GM19463 (cell line): ENCODE measurements around the gene NHSL2.
"Not testable (repeated sequence)": the region's sequence is repeated elsewhere in the genome, so short reads cannot be mapped to it uniquely, and the experiment has no call there.

ENCODE experiments used
- ATAC-seq: cut with Tn5 transposase; IDR thresholded peaks from one replicate; pipeline ENCODE4 v1.9.1; 2021; ENCODE audit warnings: mild to moderate bottlenecking, moderate library complexity; ENCODE audit not compliant: unreplicated experiment

NHSL2 gene

GRCh38 chrX:71910643-71910985, at the start of gene NHSL2:
Gene NHSL2 (plus strand): TSS chrX:71910845.
- ATAC-seq, result no peak

DNA sequence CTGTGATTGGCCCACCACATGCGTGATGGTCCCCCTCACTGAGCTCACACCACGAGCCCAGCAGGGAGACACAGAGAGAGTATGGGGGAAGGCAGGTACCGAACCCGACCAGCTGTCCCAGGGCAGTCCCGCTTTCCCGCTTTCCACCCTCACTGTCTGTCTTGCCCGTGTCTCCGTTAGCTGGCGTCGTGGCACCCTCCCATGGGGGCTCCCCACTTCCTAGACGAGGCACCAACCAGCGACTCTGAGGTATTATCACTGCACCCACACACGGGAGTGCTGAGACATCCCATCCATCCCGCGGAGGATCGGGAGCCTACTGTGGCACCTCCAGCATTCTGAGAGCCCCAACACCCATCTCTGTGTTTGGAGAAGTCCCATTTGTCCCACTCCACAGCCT, 43.0 kb upstream of the NHSL2 start:
- ATAC-seq, result no peak

DNA sequence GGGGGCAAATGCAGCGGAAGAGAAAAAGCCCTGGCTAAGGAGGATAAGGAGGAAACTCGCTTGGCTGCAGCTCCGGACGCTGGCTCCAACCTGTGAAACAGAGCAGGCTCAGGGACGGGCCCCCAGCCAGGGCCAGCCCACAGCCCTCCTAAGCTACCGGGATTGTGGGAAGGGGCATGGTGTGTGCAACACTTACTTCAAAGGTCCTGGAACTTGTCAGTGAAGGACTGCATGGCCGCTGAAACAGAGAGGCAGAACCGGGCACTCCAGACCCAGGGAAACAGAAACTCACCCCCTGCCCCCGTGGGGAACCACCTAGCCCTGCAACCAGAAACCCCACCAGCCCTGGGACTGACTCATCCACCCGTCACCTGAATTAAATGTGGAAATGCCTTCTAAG, 41.1 kb upstream of the NHSL2 start:
- not testable (repeated sequence) for ATAC-seq

- no peak for ATAC-seq
Measured at GRCh38 chrX:71870208-71871098, 40.2 kb upstream of the NHSL2 start.

- no peak for ATAC-seq
Measured at GRCh38 chrX:71871367-71871766, 39.3 kb upstream of the NHSL2 start.

- ATAC-seq, result no peak
Measured at GRCh38 chrX:71872542-71873458, 37.8 kb upstream of the NHSL2 start.

- no peak for ATAC-seq
Measured at GRCh38 chrX:71873459-71873833, 37.2 kb upstream of the NHSL2 start.

GRCh38 chrX:71876841-71877240, 33.8 kb upstream of the NHSL2 start:
- not testable (repeated sequence) for ATAC-seq

DNA sequence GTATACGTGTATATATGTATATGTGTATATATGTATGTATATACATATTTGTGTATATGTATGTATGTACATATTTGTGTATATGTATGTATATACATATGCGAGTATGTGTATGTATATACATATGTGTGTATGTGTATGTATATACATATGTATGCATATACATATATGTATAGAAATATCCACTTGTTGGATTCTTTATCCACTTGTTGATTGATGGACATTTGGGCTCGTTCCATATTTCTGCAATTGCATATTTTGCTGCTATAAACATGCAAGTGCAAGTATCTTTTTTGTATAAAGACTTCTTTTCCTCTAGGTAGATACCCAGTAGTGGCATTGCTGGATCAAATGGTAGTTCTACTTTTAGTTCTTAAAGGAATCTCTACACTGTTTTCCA, 25.5 kb upstream of the NHSL2 start:
- no peak for ATAC-seq

- ATAC-seq, result no peak
Measured at GRCh38 chrX:71895607-71896006, 15.0 kb upstream of the NHSL2 start.

- ATAC-seq, result no peak
Measured at GRCh38 chrX:71906144-71906543, 4.5 kb upstream of the NHSL2 start.

GRCh38 chrX:71908387-71908786, 2.3 kb upstream of the NHSL2 start:
- ATAC-seq, result no peak

DNA sequence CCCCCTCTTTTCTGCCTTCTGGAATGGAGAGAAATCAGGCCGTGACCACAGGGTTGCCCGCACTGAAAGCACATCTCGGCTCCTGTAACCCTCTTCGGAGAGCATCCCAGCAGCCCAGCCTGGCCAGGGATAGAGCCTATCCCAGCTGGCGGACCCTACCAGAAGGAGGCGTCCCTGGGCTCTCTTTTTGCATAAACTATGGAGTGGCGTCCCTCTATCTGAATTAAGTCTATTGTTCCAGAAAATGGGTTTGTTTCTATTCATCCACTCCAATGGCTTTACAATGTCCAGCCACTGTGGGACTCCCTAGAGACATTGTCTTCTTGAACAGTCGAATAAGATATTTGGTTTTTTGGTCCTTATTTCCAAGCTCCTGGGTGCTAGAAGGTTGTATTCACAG, 689 bp upstream of the NHSL2 start:
- ATAC-seq, result no peak

DNA sequence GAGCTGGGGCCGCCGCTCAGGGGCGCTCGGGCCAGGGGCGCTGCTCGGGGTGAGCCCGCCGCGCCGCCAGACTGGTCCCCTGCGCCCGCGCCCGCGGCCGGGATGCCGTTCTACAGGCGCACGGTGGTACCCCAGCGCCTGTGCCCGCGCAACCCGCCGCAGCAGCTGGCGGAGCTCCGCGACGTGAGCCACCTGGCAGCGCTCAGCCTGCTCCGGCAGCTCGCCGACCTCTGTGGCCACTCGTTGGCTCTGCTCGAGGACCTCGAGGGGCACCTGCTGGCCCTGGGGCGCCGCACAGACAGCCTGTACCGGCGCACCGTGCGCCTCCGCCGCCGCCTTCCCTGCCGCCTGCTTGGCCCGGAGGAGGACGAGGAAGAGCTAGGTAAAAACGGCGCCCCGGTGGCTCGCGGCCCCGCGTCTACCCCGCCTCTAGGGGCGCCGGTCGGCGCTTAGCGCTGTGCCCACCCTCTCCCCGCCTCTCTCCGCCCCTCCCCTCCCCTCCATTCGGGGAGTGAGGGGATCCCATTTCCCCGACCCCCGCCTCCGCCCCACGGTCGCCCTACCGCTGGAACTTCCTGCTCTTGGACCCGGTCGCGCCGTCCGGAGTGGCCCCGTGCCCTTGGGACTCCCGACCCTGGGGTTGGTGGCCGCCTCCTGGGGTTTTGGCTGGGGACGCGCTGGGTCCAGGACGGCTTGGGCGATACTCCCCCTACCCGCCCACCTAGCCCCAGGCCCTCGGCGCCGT, 513 bp downstream of the NHSL2 start:
- no peak for ATAC-seq

DNA sequence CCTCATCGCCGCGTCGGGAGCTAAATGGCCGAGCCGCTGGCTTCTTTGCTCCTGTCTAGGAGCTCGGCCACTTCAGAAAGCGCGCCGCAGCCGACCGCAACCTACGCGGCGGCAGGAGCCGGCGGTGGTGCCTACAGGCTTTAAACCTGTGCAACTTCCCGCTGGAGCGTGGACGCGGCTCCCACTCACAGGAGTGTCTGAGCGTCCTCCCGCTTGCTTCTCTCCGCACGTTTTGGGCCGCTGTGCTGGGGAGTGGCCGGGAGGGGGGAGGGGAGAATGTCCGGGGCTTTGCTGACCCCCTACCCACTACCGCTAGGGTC, 1.0 kb downstream of the NHSL2 start:
- no peak for ATAC-seq

DNA sequence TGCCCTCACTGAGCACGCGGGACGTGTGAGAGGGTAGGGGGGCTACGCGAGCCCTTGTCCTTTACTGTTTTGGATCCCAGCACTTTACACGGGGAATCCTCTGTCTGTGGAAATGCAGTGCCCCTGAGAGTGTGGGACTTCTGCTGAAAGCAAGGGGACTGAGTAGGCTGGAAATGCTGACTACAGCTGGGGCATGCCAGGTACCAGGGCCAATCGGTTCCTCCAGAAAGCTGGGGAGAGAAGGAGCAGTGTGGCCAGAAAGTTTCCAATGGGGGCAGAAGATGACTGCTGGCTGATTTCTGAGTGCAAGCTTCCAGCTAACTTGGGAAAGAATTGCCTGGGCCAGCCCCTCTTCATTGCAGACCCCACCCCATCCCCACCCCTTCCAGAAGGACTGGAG, 1.5 kb downstream of the NHSL2 start:
- ATAC-seq, result no peak

DNA sequence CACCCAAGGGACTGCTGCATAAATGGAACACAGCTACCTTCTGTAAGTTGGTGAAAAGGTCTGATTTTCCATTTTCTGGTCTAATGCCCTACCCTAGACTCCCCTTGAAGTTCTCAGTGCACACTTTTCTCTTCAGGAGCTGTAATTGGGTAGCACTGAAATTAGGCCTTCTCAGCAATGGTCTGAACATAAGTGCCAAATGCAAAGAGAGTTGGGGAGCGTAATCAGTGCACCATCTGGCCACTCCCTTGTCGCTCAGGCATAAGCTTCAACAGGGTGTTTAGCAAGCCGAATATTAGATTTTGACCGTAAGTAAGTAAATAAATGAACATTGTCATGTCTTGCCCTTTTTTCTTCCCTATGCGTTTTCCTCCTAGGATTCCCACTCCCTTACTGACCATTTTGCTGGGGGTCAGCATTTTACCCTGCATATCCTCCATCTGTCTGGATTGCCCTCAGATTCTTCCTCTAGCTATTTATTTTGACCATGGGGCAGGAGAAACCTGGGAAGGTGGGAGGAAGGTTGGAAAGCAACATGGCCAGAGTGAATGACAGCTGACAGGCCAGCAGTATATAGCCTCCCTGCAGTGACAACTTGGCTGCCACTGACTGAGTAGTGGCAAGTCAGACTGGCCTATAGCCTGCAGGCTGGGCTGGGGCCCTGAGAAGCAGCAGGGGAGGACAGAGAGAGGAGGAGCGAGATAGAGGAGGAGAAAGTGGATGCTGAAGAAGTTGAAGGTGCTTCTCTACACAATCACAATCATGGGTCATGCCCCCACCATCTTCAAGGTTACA, 2.7 kb downstream of the NHSL2 start:
- no peak for ATAC-seq

- ATAC-seq, result no peak
Measured at GRCh38 chrX:71917621-71918343, 7.1 kb downstream of the NHSL2 start.

DNA sequence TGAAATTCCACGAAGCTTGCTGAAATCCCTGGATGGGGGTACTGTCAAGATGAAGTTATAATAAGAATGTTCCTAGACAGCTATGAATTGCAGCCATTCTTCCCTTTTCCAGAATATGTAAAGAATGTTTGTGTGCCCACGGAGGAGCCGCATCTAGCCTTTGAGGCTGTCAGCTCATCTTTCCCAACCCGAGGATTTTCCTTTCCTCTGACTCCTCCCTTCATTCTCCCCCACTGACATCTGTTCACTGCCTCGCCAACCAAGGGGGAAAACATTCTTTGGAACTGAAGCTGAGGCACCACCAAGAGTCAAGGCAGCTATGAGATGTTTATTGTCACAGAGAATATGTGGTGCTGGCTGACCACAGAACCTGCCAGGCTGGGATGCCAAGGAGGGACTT, 8.8 kb downstream of the NHSL2 start:
- ATAC-seq, result no peak

GRCh38 chrX:71919886-71920285, 9.2 kb downstream of the NHSL2 start:
- ATAC-seq, result no peak
